OCI-LY7 (cell line): ENCODE results near the gene TNFRSF1B. TPM values are rescaled to one million over a fixed set of nuclear protein-coding genes. Genes with fewer than 3 reads are reported as not detected.

Experiments used
- BruUV-seq: library from RNA; stranded (reverse); fragments of 400-500 nt; replicated peaks from 2 replicates; lab custom pipeline; 2021; lab: Mats Ljungman, UMichigan
- CTCF ChIA-PET: fragments of 300-600 bp; sonication (Branson Sonifier 250); formaldehyde crosslinking; loops from one replicate; lab custom pipeline; 2022; ENCODE audit warnings: antibody characterized with exemption; ENCODE audit not compliant: unreplicated experiment; lab: Charles Lee
- POLR2A ChIA-PET: fragments of 300-600 bp; sonication (Branson Sonifier 250); formaldehyde crosslinking; loops from one replicate; lab custom pipeline; 2022; ENCODE audit warnings: antibody characterized with exemption; lab: Charles Lee
- DNase-seq: peaks from one replicate; pipeline ENCODE4 v3.0.0-alpha.2; 2015; ENCODE audit warnings: low spot score
- H2AFZ ChIP-seq: fragments of 200-600 bp; sonication (generic), shearing (Covaris generic); 2 replicates; pipeline ENCODE4 v1.6.1; 2014; ENCODE audit warnings: mild to moderate bottlenecking, antibody characterized with exemption, low read length, moderate library complexity
- H3K27ac ChIP-seq: fragments of 200-600 bp; sonication (generic); 2 replicates; pipeline ENCODE4 v1.5.1; 2014; ENCODE audit warnings: mixed run types, low read depth, mild to moderate bottlenecking, moderate library complexity, low read length, inconsistent platforms; ENCODE audit not compliant: poor library complexity, severe bottlenecking
- H3K36me3 ChIP-seq: fragments of 200-600 bp; sonication (generic); 2 replicates; pipeline ENCODE4 v1.6.1; 2014; ENCODE audit warnings: mild to moderate bottlenecking, antibody characterized with exemption, low read length, moderate library complexity, mixed read lengths; ENCODE audit not compliant: insufficient read depth
- H3K4me1 ChIP-seq: fragments of 200-600 bp; sonication (generic); 2 replicates; pipeline ENCODE4 v1.5.1; 2014; ENCODE audit warnings: mild to moderate bottlenecking, low read length; ENCODE audit not compliant: insufficient read depth, poor library complexity, severe bottlenecking
- H3K4me2 ChIP-seq: fragments of 200-600 bp; sonication (generic); 2 replicates; pipeline ENCODE4 v1.6.1; 2014; ENCODE audit warnings: mild to moderate bottlenecking, low read length
- H3K4me3 ChIP-seq: fragments of 200-600 bp; sonication (generic); 2 replicates; pipeline ENCODE4 v1.5.1; 2014; ENCODE audit warnings: mild to moderate bottlenecking, low read depth, low read length; ENCODE audit not compliant: poor library complexity, severe bottlenecking
- H3K79me2 ChIP-seq: fragments of 200-600 bp; sonication (generic); 2 replicates; pipeline ENCODE4 v1.6.1; 2016; ENCODE audit warnings: low read depth, mild to moderate bottlenecking, low read length, moderate library complexity, mixed read lengths; ENCODE audit not compliant: insufficient read depth
- H3K9me2 ChIP-seq: fragments of 200-600 bp; sonication (generic); 2 replicates; pipeline ENCODE4 v1.6.1; 2016; ENCODE audit warnings: mild to moderate bottlenecking, low read length, mixed read lengths; ENCODE audit not compliant: insufficient read depth
- H3K9me3 ChIP-seq: fragments of 200-600 bp; sonication (generic); 2 replicates; pipeline ENCODE4 v1.6.1; 2014; ENCODE audit warnings: mild to moderate bottlenecking, mixed run types, low read length, mixed read lengths
- H4K20me1 ChIP-seq: fragments of 200-600 bp; sonication (generic); 2 replicates; pipeline ENCODE4 v1.6.1; 2014; ENCODE audit warnings: mild to moderate bottlenecking, antibody characterized with exemption, low read length, moderate library complexity, mixed read lengths; ENCODE audit not compliant: insufficient read depth
- EZH2phosphoT487 ChIP-seq: fragments of 200-600 bp; sonication (generic); IDR thresholded peaks from 2 replicates; pipeline ENCODE4 v1.6.1; 2018; ENCODE audit warnings: low read depth, borderline replicate concordance, mild to moderate bottlenecking, mixed run types, antibody characterized with exemption, low read length, moderate library complexity, mixed read lengths
- intact Hi-C: fragments of 100-400 bp; cut with micrococcal nuclease; formaldehyde crosslinking; loops from one replicate; pipeline ENCODE4 v1.10.0; 2022; ENCODE audit not compliant: unreplicated experiment
- total RNA-seq, 2 experiments: library from RNA; depleted of rRNA in 1 of 2; stranded (reverse); fragments of >200 nt in 1 of 2; shearing (Covaris generic) in 1 of 2; gene quantifications; 2 replicates each; pipeline ENCODE4 v1.2.3, GENCODE V29; 2014 to 2022
- TF ChIP-seq, protein P1 (sequence below): fragments of 200-600 bp; sonication (generic); conservative IDR thresholded peaks from 2 replicates; pipeline ENCODE4 v1.5.1; 2014; ENCODE audit warnings: mild to moderate bottlenecking, antibody characterized with exemption, low read length, moderate library complexity, mixed read lengths

Gene TNFRSF1B
- total RNA-seq, 2 experiments from 2014 or later, result not detected

DNA sequence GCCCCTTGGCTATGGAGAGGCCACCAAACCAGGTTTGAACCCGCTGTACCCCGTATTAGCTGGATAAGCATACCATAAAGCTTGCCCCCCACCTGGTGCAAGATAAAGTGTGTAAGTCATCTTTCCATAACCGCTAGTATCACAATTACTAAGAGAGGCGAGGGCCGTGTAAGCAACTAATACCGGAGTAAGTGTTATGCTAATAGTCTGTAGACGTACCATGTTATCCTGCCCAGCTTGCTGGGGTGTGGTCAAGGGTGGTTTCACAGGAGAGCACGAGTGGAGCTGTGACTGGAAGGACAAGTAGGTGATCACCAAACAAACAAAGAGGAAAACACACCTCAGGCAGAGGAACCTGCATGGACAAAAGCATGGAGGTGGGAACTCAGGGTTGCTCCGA is 3.6 kb upstream of the TNFRSF1B start:
- Histone ChIP-seq H3K4me1 (peaks cover 32% of the 10 kb centered on the region), H3K9me2 (no peaks in the 10 kb centered on the region), H3K9me3 (no peaks in the 10 kb centered on the region), H4K20me1 (no peaks in the 10 kb centered on the region), H3K36me3 (no peaks in the 10 kb centered on the region), H2AFZ (no peak overlapping the region), H3K4me3 (no peak overlapping the region), H3K27ac (no peak overlapping the region), H3K4me2 (no peak overlapping the region), H3K79me2 (no peaks in the 10 kb centered on the region)
- POLR2A ChIA-PET, result interaction anchor here (4.4 kb wide), 1 partner anchor 14 kb away, joined by 25 read pairs; no protein-coding TSS in a partner anchor
- no peak for TF ChIP-seq EZH2phosphoT487
- TF ChIP-seq, protein P1, sequence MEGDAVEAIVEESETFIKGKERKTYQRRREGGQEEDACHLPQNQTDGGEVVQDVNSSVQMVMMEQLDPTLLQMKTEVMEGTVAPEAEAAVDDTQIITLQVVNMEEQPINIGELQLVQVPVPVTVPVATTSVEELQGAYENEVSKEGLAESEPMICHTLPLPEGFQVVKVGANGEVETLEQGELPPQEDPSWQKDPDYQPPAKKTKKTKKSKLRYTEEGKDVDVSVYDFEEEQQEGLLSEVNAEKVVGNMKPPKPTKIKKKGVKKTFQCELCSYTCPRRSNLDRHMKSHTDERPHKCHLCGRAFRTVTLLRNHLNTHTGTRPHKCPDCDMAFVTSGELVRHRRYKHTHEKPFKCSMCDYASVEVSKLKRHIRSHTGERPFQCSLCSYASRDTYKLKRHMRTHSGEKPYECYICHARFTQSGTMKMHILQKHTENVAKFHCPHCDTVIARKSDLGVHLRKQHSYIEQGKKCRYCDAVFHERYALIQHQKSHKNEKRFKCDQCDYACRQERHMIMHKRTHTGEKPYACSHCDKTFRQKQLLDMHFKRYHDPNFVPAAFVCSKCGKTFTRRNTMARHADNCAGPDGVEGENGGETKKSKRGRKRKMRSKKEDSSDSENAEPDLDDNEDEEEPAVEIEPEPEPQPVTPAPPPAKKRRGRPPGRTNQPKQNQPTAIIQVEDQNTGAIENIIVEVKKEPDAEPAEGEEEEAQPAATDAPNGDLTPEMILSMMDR, result no peak
- intact Hi-C loops, result no loop called here
- no TSS peak for BruUV-seq
- no peak for DNase-seq
- CTCF ChIA-PET, result interaction anchor here (1.1 kb wide), 1 partner anchor 10 kb away, joined by 4 read pairs; no protein-coding TSS in a partner anchor

DNA sequence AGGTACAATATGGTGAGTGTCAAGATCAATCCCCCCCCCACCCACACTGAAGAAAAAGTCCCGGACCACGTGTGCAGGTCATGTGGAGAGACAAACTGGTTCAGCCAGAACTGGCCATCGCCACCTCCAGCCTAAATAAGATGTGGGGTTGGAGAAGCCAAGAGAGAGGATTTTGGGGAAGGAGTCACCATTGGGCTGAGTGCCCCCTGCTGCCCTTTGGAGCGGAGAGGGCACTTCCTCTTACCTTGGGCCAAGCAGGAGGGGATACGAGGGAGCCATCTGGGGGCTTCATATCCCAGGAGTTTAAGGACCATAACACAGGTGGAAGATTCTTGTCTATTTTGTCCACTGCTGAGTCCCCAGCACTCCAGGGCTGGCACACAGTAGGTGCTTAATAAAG is 2.6 kb upstream of the TNFRSF1B start:
- H2AFZ ChIP-seq, result no peak overlapping the region
- no peak for DNase-seq
- TF ChIP-seq, protein P1, result no peak
- TF ChIP-seq EZH2phosphoT487, result no peak
- H3K4me3 ChIP-seq, result no peak overlapping the region
- H3K9me2 ChIP-seq, result no peaks in the 10 kb centered on the region
- POLR2A ChIA-PET, result no interaction called here
- CTCF ChIA-PET, result no interaction called here
- no peak overlapping the region for H3K27ac ChIP-seq
- intact Hi-C loops, result no loop called here
- H3K79me2 ChIP-seq, result no peaks in the 10 kb centered on the region
- no peaks in the 10 kb centered on the region for H4K20me1 ChIP-seq
- no peak overlapping the region for H3K4me2 ChIP-seq
- BruUV-seq, result no TSS peak
- H3K4me1 ChIP-seq, result peaks cover 27% of the 10 kb centered on the region
- no peaks in the 10 kb centered on the region for H3K36me3 ChIP-seq
- H3K9me3 ChIP-seq, result no peaks in the 10 kb centered on the region

DNA sequence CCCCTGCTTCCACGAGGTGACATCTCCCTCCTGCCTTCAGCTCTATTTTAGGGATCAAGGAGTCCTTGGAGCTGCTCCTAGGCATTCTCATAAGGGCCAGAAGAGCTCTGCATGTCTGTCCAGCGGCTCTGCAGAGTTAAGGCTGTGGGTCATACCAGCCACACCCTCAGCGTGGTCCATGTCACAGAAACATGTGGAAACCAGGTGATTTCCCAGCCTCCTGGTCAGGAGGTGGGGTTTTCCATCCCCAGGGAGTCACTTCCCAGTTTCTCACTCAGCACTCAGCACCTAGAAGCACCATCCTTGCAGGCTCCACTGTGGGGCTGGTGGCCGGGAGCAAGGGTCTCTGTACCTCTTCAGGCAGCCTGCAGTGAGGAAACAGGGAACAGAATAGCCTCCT is 1.4 kb upstream of the TNFRSF1B start:
- CTCF ChIA-PET, result no interaction called here
- no TSS peak for BruUV-seq
- H4K20me1 ChIP-seq, result no peaks in the 10 kb centered on the region
- H3K9me2 ChIP-seq, result no peaks in the 10 kb centered on the region
- POLR2A ChIA-PET, result interaction anchor here (0.5 kb wide), 1 partner anchor 11 kb away, joined by 3 read pairs; no protein-coding TSS in a partner anchor
- intact Hi-C loops, result no loop called here
- H3K4me2 ChIP-seq, result no peak overlapping the region
- TF ChIP-seq, protein P1, result no peak
- TF ChIP-seq EZH2phosphoT487, result no peak
- no peak for DNase-seq
- H3K4me3 ChIP-seq, result no peak overlapping the region
- no peaks in the 10 kb centered on the region for H3K79me2 ChIP-seq
- no peak overlapping the region for H3K27ac ChIP-seq
- no peak overlapping the region for H2AFZ ChIP-seq
- no peaks in the 10 kb centered on the region for H3K36me3 ChIP-seq
- H3K9me3 ChIP-seq, result no peaks in the 10 kb centered on the region
- H3K4me1 ChIP-seq, result peaks cover 27% of the 10 kb centered on the region
